Glomerular visceral epithelial cell (primary cell): ENCODE measurements around the gene ATP8B2.
A peak's percentile ranks its signal among the peaks of the same experiment; 100 is the strongest.
"Not testable (repeated sequence)": the region's sequence is repeated elsewhere in the genome, so short reads cannot be mapped to it uniquely, and the experiment has no call there.

Experiments
- DNase-seq: peaks from one replicate; pipeline ENCODE4 v3.0.0-alpha.2; 2016; ENCODE audit errors: extremely low spot score

The ATP8B2 gene

DNA sequence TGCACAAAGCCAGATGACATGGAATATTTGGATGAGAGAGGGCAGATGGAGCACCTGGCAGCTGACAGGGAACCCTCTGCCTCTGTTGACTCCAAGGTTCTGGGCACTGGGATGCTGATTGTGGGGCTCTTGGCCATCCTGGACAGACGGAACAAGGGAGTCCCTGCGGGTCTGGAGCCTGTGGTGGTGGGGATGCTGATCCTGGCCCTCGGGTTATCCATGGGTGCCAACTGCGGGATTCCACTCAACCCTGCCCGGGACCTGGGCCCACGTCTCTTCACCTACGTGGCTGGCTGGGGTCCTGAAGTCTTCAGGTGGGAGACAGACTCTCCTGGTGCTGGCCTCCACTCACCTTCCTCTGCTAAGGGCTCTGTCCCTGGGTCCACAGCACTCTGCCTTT is 1.8 kb upstream of the ATP8B2 start:
- DNase-seq, result no peak

GRCh38 chr1:154324241-154324640 is 1.1 kb upstream of the ATP8B2 start:
- no peak for DNase-seq

DNA sequence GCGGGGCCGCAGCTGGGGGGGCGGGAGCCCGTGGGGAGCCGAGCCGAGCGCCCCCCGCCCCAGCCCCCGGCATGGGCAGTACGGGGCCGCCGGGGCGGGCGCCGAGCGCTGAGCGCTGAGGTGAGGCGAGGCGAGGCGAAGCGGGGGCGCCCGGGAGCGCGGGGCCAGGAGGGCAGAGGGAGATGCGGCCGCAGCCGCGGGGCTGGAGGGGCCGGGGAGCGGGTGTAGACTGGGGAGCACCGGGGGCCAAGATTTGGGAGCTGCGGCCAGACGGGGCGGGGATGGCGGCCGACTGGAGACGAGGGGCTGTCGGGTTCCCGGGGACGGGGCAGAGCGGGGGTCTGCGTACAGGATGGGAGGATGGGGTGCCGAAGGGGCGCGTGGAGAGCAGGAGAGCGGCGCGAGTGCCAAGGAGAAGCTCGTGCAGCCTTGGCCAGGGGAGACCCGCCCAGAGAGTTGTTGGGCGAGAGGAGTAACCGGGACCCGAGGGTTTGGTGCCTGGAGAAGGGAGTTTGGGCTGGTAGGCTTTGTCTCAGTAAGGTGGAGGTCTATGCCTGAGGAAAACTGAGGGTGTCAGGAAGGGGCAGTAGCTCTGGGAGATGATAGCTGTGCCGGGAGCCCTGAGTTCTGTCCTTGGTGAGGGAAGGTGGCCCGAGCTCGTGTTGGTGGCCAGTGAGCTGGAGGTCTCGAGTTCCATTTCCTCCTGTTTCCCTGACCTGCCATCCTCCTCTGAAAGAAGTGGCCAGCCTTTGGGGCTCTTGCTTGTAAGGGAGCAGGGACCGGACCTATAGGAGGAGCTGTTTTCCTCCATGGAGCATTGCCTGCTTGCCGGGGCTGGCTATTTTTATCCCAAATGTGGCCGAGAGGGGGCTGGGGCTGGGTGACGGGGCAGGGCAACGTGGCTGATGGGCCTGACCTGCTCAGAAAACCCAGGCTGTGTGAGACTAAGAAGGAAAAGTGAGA is 539 bp downstream of the ATP8B2 start:
- peak; percentile 78 for DNase-seq

DNA sequence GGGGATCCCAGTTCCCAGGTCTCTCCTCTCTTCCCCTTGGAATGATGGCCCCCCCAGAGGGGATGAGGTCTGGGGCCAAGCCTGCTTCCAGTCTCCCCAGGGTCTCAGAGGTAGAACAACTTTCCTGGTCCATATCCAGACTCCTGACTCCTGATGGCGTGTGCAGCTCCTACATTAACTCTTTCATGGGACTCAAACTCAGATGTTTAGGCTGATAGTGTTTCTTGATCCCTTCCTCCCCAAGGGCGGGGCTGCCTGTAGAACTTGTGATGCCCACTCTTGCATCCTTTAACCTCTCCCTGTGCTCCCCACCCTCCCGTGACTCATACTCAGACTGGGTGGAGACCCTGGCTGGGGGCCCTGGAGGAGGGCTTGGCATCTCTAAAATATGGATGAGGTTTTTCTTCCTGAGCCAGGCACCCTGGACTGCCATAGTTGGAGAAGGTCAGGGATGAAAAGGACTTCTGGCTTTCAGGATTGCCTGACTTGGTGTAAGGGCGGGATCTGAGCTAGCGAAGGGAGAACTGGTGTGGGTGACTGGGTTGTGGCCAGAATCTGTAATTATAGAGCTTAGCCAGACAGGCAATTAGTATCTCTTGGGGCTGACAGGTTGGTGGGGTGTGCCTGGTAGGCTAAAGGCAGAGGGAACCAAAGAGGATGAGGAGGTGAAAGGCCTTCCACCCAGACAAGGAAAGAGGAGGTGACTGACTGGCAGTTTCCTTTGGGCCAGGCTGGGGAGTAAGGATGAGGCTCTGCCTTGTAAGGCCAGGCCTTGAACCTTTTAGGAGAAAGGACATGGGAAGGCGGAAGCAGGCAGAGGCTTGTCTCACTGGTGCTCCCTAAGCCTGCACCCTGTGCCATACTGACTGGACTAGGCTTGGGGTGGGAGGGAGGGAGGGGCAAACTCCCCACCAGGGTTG is 1.5 kb downstream of the ATP8B2 start:
- no peak for DNase-seq

DNA sequence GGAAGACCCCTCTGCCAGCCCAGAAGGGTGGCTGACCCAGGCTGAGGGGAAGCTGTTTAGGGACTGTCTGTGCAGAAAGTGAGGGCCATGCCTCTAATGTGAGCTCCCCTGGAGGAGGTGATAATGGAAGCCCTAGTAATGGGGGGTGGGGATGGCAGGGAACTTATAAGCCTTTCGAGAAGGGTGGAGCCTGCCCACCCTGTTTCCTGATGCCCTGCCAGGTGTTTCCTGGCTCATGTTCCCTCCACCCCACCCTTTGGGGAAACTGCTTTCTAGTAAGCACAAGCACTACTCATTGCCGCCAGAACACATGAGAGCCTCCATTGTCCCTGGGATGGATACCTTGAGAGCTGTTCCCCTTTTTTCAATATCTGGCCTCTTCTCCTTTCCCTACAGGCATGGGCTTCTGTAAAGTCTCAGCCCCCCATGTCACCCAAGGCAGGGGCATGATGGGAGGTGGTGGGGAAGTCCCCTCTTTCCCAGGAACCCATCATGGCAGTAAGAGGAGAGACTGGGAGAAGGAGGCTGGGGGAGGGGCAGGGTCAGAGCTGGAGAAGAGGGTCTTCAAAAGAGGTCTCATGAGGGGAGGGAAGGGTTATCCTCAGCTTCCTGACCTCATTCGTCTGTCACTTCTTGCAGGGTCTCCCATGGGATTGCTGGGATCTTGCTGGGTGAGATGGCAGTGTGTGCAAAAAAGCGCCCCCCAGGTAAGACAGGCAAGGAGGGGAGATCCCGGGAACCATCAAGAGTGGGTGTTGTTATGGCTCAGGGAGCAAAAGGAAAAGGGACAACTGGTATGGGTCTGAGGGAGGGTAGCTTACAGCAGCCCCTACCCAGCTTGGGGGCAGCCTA is 2.4 kb downstream of the ATP8B2 start:
- DNase-seq, result no peak

- no peak for DNase-seq
Observed at GRCh38 chr1:154328318-154329151, 3.2 kb downstream of the ATP8B2 start.

DNA sequence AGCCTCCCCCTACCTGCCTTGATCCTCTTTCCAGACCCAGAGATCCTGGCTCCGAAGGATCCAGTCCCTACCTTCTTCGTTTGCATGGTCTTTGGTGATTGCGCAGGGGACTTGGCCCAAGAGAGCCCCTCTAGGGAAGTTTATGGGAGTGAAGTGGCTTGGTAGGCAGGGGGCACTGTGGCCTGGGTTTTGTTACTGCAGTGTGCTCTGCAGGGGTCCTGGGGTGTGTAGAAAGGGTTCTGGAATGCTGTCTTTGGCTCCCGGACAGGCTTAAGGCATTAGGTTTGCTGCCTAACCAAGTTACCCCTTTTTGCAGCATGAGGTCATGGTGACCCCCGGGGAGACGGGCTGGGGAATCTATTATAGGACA is 3.8 kb downstream of the ATP8B2 start:
- no peak for DNase-seq

DNA sequence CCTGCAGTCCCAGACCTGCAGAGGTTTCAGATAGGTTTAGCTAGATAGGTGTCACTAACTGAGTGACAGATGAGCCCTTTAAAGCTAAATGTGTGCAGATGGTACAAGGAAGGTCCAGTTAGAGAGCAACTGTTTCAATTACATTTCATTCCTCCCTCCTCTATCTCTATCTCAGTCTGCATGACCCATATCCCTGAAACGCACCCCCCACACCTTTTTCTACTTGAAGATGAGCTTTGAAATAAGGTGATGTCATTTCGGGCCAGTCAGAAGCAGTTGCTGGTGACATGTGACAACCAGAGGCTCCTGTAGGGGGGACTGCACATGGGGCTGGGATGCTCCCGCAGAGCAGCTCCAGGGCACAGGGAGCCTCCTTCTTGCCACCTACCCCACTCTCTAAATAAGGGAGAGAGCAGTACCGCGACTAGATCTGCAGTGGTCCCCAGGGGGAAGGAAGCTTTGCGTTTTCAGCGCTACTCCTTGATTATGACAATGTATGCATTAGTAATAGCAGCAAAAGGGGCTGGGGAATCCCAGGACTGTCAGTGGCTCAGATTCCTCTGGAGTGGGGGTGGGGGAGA is 4.3 kb downstream of the ATP8B2 start:
- no peak for DNase-seq

GRCh38 chr1:154330669-154331068 is 5.3 kb downstream of the ATP8B2 start:
- DNase-seq, result no peak

DNA sequence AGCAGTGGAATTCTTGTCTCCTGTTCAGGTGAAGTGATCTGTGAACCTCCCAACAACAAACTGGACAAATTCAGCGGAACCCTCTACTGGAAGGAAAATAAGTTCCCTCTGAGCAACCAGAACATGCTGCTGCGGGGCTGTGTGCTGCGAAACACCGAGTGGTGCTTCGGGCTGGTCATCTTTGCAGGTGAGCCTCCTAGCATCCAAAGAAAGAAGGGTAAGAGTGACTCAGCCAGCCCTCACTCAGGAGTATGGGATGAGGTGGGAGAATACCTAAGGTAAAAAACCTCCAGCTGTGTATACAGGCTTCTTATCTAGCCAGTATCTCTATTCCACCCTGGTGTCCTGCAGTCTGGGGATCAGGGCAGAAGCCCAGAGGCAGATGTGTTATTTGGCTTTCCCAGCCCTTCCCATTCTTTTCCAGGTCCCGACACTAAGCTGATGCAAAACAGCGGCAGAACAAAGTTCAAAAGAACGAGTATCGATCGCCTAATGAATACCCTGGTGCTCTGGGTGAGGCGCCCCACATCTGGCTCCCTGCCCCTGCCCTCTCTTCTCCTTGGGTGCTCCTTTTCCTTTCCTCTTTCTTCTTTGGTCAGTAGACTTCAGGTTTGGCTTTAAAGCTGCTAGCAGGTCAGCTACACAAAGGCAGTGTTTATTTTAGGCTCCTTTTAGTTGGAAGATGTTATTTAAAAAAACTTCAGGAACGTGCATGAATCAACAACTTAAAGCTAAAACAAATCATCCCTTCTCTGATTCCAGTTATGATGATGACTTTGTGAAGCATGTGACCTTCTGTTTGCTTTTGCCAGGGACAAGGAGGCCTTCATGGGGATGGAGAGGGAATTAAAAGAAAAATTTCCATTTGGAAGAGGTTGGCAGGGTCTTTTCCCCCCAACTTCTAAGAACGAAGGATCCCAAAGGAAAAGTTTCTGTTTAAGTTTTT is 9.0 kb downstream of the ATP8B2 start:
- DNase-seq, result no peak

DNA sequence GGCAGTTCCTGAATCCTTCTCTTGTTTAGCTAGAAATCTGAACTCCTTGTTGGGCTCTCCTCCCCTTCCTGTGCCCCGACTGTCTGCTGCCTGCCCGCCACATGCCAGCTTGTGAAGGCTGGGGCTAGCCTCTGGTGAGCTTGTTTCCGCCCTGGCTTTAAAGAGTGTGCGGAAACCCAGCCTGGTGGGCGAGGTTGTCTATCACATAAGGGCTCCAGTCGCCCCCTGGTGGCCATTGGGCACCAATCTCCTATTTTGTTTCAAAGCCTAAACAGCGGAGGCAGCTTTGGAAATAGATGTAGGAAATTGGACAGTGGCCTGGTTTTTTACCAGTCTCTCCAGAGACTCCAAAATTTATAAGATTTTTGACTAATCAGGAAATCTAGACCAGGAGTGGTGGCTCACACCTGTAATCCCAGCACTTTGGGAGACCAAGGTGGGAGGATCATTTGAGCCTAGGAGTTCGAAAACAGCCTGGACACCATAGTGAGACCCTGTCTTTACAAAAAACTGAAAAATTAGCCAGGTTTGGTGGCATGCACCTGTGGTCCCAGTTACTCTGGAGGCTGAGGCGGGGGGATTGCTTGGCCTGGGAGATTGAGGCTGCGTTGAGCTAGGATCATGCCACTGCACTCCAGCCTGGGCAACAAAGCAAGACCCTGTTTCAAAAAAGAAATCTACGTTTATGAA is 9.8 kb downstream of the ATP8B2 start:
- peak; percentile 67 for DNase-seq

DNA sequence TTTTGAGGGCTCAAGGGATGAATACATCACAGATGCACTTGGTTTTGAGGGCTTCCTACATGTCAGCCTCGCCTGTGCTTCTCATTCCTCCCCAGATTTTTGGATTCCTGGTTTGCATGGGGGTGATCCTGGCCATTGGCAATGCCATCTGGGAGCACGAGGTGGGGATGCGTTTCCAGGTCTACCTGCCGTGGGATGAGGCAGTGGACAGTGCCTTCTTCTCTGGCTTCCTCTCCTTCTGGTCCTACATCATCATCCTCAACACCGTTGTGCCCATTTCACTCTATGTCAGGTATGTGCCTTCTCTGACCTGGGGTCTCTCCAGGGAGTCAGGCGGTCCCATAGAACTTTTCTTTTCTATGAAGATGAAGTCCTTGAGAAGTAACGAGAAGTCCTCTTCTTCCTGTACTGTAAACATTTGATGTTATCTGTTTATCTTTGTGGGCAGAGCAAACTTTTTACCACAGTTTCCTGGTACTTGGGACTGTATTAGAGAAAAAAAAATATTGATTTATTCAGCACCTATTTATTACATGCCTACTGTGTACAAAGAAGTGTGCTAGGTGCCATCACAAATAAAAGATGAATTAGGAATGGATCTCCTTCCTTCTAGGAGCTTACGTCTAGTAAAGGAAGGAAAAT is 12.0 kb downstream of the ATP8B2 start:
- no peak for DNase-seq

DNA sequence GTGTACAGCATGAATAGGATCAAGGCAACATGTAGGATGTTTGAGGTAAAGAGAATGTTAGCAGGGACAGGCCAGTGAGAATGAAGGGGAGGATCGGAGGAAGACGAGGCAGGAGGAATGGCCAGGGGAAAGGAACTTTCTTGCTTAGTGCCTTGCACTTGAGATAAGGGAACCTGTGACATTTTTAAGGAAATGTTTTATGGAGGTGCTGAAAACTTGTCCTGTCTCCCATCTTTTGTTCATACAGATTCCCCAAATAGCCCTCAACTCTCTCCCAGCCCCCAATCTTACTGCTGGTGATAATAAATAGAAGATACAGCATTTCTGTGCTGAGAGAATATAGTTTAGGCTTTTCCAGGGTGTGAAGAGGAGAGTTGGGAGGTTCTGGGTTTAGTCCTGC is 13.6 kb downstream of the ATP8B2 start:
- no peak for DNase-seq

DNA sequence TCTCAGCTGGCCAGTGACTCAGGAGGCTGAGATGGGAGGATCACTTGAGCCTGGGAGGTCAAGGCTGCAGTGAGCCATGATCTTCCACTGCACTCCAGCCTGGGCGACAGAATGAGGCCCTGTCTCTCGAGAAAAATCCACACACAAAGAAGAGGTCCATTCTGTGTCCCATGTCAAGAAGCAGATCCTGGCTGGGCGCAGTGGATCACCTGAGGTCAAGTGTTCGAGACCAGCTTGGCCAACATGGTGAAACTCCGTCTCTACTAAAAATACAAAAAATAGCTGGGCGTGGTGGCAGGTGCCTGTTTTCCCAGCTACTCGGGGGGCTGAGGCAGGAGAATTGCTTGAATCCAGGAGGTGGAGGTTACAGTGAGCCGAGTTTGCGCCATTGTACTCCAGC is 16.0 kb downstream of the ATP8B2 start:
- not testable (repeated sequence) for DNase-seq

- no peak for DNase-seq
Observed at GRCh38 chr1:154342132-154342531, 16.8 kb downstream of the ATP8B2 start.

DNA sequence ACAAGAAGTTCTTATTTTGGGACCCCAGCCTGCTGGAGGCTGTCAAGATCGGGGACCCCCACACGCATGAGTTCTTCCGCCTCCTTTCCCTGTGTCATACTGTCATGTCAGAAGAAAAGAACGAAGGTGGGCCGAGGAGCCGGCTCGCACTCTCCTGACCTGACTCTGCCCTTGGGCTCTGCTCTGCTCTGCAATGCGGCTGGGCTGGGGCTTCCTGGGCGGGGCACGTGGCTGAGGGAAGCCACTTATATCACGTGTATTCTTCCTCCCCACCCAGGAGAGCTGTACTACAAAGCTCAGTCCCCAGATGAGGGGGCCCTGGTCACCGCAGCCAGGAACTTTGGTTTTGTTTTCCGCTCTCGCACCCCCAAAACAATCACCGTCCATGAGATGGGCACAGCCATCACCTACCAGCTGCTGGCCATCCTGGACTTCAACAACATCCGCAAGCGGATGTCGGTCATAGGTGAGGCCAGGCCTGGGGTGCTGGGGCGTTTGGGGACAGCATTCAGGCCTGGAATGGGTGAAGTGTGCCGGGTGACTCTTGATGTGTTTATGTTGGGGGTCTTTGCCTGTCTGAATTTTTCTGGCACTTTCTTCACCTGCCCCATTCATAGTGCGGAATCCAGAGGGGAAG is 17.6 kb downstream of the ATP8B2 start:
- DNase-seq, result no peak

DNA sequence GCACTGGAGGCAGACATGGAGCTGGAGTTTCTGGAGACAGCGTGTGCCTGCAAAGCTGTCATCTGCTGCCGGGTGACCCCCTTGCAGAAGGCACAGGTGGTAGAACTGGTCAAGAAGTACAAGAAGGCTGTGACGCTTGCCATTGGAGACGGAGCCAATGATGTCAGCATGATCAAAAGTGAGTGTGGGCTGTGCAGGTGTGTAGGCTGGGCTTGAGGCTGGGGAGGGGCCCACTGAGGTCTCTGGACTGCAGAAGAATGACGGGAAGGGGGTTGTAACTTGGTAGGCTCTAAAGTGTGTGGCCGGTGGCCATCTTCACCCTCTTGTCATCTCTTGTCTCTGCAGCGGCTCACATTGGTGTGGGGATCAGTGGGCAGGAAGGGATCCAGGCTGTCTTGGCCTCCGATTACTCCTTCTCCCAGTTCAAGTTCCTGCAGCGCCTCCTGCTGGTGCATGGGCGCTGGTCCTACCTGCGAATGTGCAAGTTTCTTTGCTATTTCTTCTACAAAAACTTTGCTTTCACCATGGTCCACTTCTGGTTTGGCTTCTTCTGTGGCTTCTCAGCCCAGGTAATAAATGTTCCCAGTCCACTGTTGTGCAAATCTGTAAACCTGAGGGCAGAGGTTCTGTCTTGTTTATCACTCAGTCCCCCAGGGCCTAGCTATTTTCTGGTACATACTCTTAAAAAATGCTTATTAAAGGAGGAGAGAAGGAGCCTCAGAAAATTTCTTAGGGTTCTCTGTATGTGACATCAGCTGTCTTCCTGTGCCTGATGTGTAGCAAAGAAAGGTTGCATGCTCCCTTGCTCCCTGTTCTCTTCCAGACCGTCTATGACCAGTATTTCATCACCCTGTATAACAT is 19.9 kb downstream of the ATP8B2 start:
- DNase-seq, result no peak
